Stimulated activated CD8-positive, alpha-beta memory T cell treated with anti-CD3 and anti-CD28 coated beads, Interleukin-2, amount 100 ng/mL, for 1 hour (primary cell): ENCODE measurements around the gene IMPDH2.

Source experiments
- DNase-seq, 2 donors: peaks; one replicate each; pipeline ENCODE4 v3.0.0-alpha.2; 2020; ENCODE audit warnings: low read depth in 2 of 2

Gene IMPDH2

GRCh38 chr3:49028673-49029562, at the start of gene IMPDH2:
Gene IMPDH2, minus strand, starts transcription at chr3:49029398. Its CDS starts 48 bp downstream, at chr3:49029350.
- peak; percentile 86 to 87 for DNase-seq

- no peak for DNase-seq
Measured at GRCh38 chr3:49076646-49077045, 47.4 kb upstream of the IMPDH2 start.

GRCh38 chr3:49076116-49076515, 46.9 kb upstream of the IMPDH2 start:
- no peak for DNase-seq

GRCh38 chr3:49058011-49058410, 28.8 kb upstream of the IMPDH2 start:
- DNase-seq, result no peak

- DNase-seq, result no peak
Measured at GRCh38 chr3:49057268-49057667, 28.1 kb upstream of the IMPDH2 start.

GRCh38 chr3:49054344-49054862, 25.2 kb upstream of the IMPDH2 start:
- no peak for DNase-seq

GRCh38 chr3:49053543-49053942, 24.3 kb upstream of the IMPDH2 start:
- no peak for DNase-seq

GRCh38 chr3:49035281-49035680, 6.1 kb upstream of the IMPDH2 start:
- DNase-seq, result no peak

GRCh38 chr3:49034650-49035049, 5.5 kb upstream of the IMPDH2 start:
- DNase-seq, result no peak

GRCh38 chr3:49032646-49033304, 3.6 kb upstream of the IMPDH2 start:
- DNase-seq, result no peak

- no peak for DNase-seq
Measured at GRCh38 chr3:49030321-49030720, 1.1 kb upstream of the IMPDH2 start.

GRCh38 chr3:49029563-49029884, 326 bp upstream of the IMPDH2 start:
- no peak for DNase-seq

GRCh38 chr3:49028298-49028672, 913 bp downstream of the IMPDH2 start:
- DNase-seq, result no peak

- no peak for DNase-seq
Measured at GRCh38 chr3:49027634-49028033, 1.6 kb downstream of the IMPDH2 start.

GRCh38 chr3:49026536-49026935, 2.7 kb downstream of the IMPDH2 start:
- no peak for DNase-seq

- no peak for DNase-seq
Measured at GRCh38 chr3:49025793-49026520, 3.2 kb downstream of the IMPDH2 start.

GRCh38 chr3:49025005-49025792, 4.0 kb downstream of the IMPDH2 start:
- DNase-seq, result no peak

- no peak for DNase-seq
Measured at GRCh38 chr3:49024449-49024848, 4.7 kb downstream of the IMPDH2 start.

- DNase-seq, result no peak
Measured at GRCh38 chr3:49023775-49024174, 5.4 kb downstream of the IMPDH2 start.

- no peak for DNase-seq
Measured at GRCh38 chr3:49022688-49023171, 6.5 kb downstream of the IMPDH2 start.
